ENCODE measurements around the gene RFESD. TPM values are rescaled to one million over a fixed set of nuclear protein-coding genes. Genes with fewer than 3 reads are reported as not detected.

RFESD gene
- total RNA-seq, 1 donor from 2014 or later, result 4.2 TPM

- H3K4me1 Mint-ChIP-seq, result peaks cover 22% of the 10 kb centered on the region
- no peaks in the 10 kb centered on the region for H3K36me3 Mint-ChIP-seq
- TF ChIP-seq, protein P1, sequence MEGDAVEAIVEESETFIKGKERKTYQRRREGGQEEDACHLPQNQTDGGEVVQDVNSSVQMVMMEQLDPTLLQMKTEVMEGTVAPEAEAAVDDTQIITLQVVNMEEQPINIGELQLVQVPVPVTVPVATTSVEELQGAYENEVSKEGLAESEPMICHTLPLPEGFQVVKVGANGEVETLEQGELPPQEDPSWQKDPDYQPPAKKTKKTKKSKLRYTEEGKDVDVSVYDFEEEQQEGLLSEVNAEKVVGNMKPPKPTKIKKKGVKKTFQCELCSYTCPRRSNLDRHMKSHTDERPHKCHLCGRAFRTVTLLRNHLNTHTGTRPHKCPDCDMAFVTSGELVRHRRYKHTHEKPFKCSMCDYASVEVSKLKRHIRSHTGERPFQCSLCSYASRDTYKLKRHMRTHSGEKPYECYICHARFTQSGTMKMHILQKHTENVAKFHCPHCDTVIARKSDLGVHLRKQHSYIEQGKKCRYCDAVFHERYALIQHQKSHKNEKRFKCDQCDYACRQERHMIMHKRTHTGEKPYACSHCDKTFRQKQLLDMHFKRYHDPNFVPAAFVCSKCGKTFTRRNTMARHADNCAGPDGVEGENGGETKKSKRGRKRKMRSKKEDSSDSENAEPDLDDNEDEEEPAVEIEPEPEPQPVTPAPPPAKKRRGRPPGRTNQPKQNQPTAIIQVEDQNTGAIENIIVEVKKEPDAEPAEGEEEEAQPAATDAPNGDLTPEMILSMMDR (IDR thresholded peaks at IDR 0.05; ENCODE audit: unreplicated experiment), result no peak
- peak overlapping the region; percentile 7 for H3K4me3 Mint-ChIP-seq
- no peak overlapping the region for H3K27ac Mint-ChIP-seq
- H3K27me3 Mint-ChIP-seq (ENCODE audit: low read depth), result peaks cover 51% of the 10 kb centered on the region
- no peak for DNase-seq (ENCODE audit: low spot score in 2 of 2, unreplicated experiment in 2 of 2)
- peaks cover under 1% of the 10 kb centered on the region for H3K9me3 Mint-ChIP-seq
Measured at GRCh38 chr5:95619096-95619495, 27.5 kb upstream of the RFESD start.

GRCh38 chr5:95619514-95620029 is 27.0 kb upstream of the RFESD start:
- TF ChIP-seq, protein P1 (IDR thresholded peaks at IDR 0.05; ENCODE audit: unreplicated experiment), result no peak
- no peak for DNase-seq (ENCODE audit: low spot score in 2 of 2, unreplicated experiment in 2 of 2)
- H3K27ac Mint-ChIP-seq, result no peak overlapping the region
- peaks cover 56% of the 10 kb centered on the region for H3K27me3 Mint-ChIP-seq (ENCODE audit: low read depth)
- peak overlapping the region; percentile 69 for H3K4me3 Mint-ChIP-seq
- peaks cover 22% of the 10 kb centered on the region for H3K4me1 Mint-ChIP-seq
- no peaks in the 10 kb centered on the region for H3K36me3 Mint-ChIP-seq
- H3K9me3 Mint-ChIP-seq, result no peaks in the 10 kb centered on the region

GRCh38 chr5:95620030-95620869 is 26.3 kb upstream of the RFESD start, which contains the start of gene GPR150:
Gene GPR150 (plus strand): TSS chr5:95620087. CDS start chr5:95620276, 189 bp downstream.
- H3K27ac Mint-ChIP-seq, result no peak within 1 kb of the TSS
- DNase-seq (ENCODE audit: low spot score in 2 of 2, unreplicated experiment in 2 of 2), result peak; percentile 24 to 55
- TF ChIP-seq, protein P1 (IDR thresholded peaks at IDR 0.05; ENCODE audit: unreplicated experiment), result no peak
- H3K27me3 Mint-ChIP-seq (ENCODE audit: low read depth), result peaks cover 57% of the 10 kb centered on the region
- H3K4me3 Mint-ChIP-seq, result peak within 1 kb of the TSS; percentile 69
- H3K9me3 Mint-ChIP-seq, result no peaks in the 10 kb centered on the region
- no peaks in the 10 kb centered on the region for H3K36me3 Mint-ChIP-seq
- H3K4me1 Mint-ChIP-seq, result peaks cover 22% of the 10 kb centered on the region

DNA sequence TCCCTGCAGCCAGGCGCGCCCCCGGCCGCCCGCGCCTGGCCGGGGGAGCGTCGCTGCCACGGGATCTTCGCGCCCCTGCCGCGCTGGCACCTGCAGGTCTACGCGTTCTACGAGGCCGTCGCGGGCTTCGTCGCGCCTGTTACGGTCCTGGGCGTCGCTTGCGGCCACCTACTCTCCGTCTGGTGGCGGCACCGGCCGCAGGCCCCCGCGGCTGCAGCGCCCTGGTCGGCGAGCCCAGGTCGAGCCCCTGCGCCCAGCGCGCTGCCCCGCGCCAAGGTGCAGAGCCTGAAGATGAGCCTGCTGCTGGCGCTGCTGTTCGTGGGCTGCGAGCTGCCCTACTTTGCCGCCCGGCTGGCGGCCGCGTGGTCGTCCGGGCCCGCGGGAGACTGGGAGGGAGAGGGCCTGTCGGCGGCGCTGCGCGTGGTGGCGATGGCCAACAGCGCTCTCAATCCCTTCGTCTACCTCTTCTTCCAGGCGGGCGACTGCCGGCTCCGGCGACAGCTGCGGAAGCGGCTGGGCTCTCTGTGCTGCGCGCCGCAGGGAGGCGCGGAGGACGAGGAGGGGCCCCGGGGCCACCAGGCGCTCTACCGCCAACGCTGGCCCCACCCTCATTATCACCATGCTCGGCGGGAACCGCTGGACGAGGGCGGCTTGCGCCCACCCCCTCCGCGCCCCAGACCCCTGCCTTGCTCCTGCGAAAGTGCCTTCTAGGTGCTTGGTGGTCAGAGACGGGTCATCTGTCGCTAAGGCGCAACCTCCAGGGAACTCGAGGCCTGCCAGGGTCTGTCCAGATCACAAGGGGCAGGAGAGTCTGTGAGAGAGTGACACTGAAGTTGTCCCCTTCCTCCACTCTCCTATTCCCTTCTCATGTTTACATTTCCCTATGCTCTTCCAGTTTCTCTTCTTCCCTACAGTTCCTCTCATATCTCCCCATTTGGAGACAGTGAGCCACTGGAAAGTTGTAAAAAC is 25.4 kb upstream of the RFESD start:
- TF ChIP-seq, protein P1 (IDR thresholded peaks at IDR 0.05; ENCODE audit: unreplicated experiment), result no peak
- Mint-ChIP-seq H3K27me3 (ENCODE audit: low read depth) (peaks cover 63% of the 10 kb centered on the region), H3K4me1 (peaks cover 22% of the 10 kb centered on the region), H3K4me3 (peak overlapping the region; percentile 67), H3K9me3 (no peaks in the 10 kb centered on the region), H3K27ac (no peak overlapping the region), H3K36me3 (no peaks in the 10 kb centered on the region)
- peak in 1 of 2 experiments; percentile 53 for DNase-seq (ENCODE audit: low spot score in 2 of 2, unreplicated experiment in 2 of 2)

GRCh38 chr5:95621839-95622629 is 24.5 kb upstream of the RFESD start:
- H3K4me1 Mint-ChIP-seq, result peaks cover 22% of the 10 kb centered on the region
- H3K27me3 Mint-ChIP-seq (ENCODE audit: low read depth), result peaks cover 67% of the 10 kb centered on the region
- peak overlapping the region; percentile 67 for H3K4me3 Mint-ChIP-seq
- no peak for DNase-seq (ENCODE audit: low spot score in 2 of 2, unreplicated experiment in 2 of 2)
- no peaks in the 10 kb centered on the region for H3K36me3 Mint-ChIP-seq
- no peaks in the 10 kb centered on the region for H3K9me3 Mint-ChIP-seq
- TF ChIP-seq, protein P1 (IDR thresholded peaks at IDR 0.05; ENCODE audit: unreplicated experiment), result no peak
- no peak overlapping the region for H3K27ac Mint-ChIP-seq

Data from mesothelial cell of epicardium (in vitro differentiated cells).